AG04449 (cell line): ENCODE results near the gene ULK3.
A peak's percentile ranks its signal among the peaks of the same experiment; 100 is the strongest.

Experiments
- CTCF ChIA-PET: fragments of 350-600 bp; formaldehyde crosslinking; extraction: SDS; loops from one replicate; lab custom pipeline; 2021; ENCODE audit warnings: antibody characterized with exemption; lab: Yijun Ruan, JAX
- POLR2A ChIA-PET: fragments of 400-600, 350-600 bp; formaldehyde crosslinking; extraction: SDS; loops from one replicate; lab custom pipeline; 2020; ENCODE audit warnings: antibody characterized with exemption, inconsistent platforms; lab: Yijun Ruan, JAX
- DNase-seq: peaks from one replicate; pipeline ENCODE4 v3.0.0-alpha.2; 2010; ENCODE audit warnings: low read depth, low spot score
- H3K4me3 ChIP-seq: 2 replicates; pipeline ENCODE4 v1.5.1; 2011; ENCODE audit warnings: low read depth, mild to moderate bottlenecking, control low read depth, low read length
- TF ChIP-seq, protein P1 (sequence below): IDR thresholded peaks from one replicate; pipeline ENCODE4 v1.5.1; 2011; ENCODE audit warnings: mild to moderate bottlenecking, moderate library complexity, low read length, control low read depth, inconsistent platforms; ENCODE audit not compliant: insufficient read depth; ENCODE audit errors: missing control alignments

The ULK3 gene

GRCh38 chr15:74845208-74845568 lies 2.2 kb upstream of the ULK3 start:
- DNase-seq: no peak
- H3K4me3 ChIP-seq: no peak overlapping the region
- TF ChIP-seq, protein P1, sequence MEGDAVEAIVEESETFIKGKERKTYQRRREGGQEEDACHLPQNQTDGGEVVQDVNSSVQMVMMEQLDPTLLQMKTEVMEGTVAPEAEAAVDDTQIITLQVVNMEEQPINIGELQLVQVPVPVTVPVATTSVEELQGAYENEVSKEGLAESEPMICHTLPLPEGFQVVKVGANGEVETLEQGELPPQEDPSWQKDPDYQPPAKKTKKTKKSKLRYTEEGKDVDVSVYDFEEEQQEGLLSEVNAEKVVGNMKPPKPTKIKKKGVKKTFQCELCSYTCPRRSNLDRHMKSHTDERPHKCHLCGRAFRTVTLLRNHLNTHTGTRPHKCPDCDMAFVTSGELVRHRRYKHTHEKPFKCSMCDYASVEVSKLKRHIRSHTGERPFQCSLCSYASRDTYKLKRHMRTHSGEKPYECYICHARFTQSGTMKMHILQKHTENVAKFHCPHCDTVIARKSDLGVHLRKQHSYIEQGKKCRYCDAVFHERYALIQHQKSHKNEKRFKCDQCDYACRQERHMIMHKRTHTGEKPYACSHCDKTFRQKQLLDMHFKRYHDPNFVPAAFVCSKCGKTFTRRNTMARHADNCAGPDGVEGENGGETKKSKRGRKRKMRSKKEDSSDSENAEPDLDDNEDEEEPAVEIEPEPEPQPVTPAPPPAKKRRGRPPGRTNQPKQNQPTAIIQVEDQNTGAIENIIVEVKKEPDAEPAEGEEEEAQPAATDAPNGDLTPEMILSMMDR: no peak
- ChIA-PET POLR2A (no interaction called here), CTCF (interaction anchor here (1.7 to 6.1 kb wide), 3 partner anchors 56 to 75 kb away, joined by 4 to 41 read pairs (median 38); no protein-coding TSS in a partner anchor)

GRCh38 chr15:74844319-74845207 lies 1.6 kb upstream of the ULK3 start:
- TF ChIP-seq, protein P1: no peak
- ChIA-PET POLR2A (interaction anchor here (0.7 kb wide), 1 partner anchor 61 kb away, joined by 4 read pairs; no protein-coding TSS in a partner anchor), CTCF (interaction anchor here (1.1 to 6.1 kb wide), 7 partner anchors 25 to 106 kb away, joined by 3 to 41 read pairs (median 5); no protein-coding TSS in a partner anchor)
- no peak overlapping the region for H3K4me3 ChIP-seq
- no peak for DNase-seq

DNA sequence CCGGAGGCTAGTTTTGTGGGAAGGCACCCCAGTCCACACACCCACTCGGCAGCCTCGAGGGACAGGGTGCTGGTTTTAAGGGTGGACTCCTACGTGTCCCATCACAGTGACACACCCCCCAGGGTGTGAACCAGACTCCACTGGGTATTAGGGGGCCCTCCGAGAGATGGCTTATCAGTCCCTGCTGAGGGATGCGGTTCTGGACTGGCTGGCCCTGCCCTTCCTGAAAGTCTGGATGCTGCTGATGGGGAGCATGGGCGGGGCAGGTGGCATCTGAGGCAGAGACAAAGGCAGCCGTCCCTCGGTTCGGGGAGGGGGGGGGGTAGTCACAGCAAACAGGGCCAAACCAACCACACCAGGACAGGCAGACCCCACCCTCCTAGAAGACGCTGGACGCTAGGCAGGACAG lies 939 bp upstream of the ULK3 start:
- ChIA-PET CTCF (interaction anchor here (0.7 to 6.1 kb wide), 13 partner anchors 11 to 107 kb away, joined by 3 to 43 read pairs (median 6); partner anchors contain the start of gene CPLX3), POLR2A (interaction anchor here (0.7 kb wide), 1 partner anchor 61 kb away, joined by 4 read pairs; no protein-coding TSS in a partner anchor)
- no peak overlapping the region for H3K4me3 ChIP-seq
- TF ChIP-seq, protein P1: no peak
- DNase-seq: no peak

- CTCF ChIA-PET: interaction anchor here (0.7 to 6.1 kb wide), 14 partner anchors 10 to 107 kb away, joined by 3 to 43 read pairs (median 6); partner anchors contain the start of gene CPLX3
- POLR2A ChIA-PET: no interaction called here
- no peak for DNase-seq
- peak overlapping the region; percentile 87 for H3K4me3 ChIP-seq
- TF ChIP-seq, protein P1: no peak
Observed at GRCh38 chr15:74843445-74843828, 481 bp upstream of the ULK3 start.

- ChIA-PET POLR2A (interaction anchor here (1.0 kb wide), 1 partner anchor 13 kb away, joined by 3 read pairs; no protein-coding TSS in a partner anchor), CTCF (interaction anchor here (0.9 to 6.1 kb wide), 12 partner anchors 8 to 72 kb away, joined by 3 to 43 read pairs (median 8); partner anchors contain the start of genes CPLX3 and CSK)
- TF ChIP-seq, protein P1: no peak
- peak overlapping the region; percentile 87 for H3K4me3 ChIP-seq
- DNase-seq: no peak
Observed at GRCh38 chr15:74841891-74842373, 1.0 kb downstream of the ULK3 start.
